T-helper 9 cell (primary cell): ENCODE results near the gene PRR18.

Experiments used
- DNase-seq: peaks from one replicate; pipeline ENCODE4 v3.0.0-alpha.2; 2020

PRR18 gene

GRCh38 chr6:166305562-166306117, 2.6 kb downstream of the PRR18 start:
- no peak for DNase-seq

GRCh38 chr6:166304106-166304505, 4.1 kb downstream of the PRR18 start:
- DNase-seq, result no peak

GRCh38 chr6:166301611-166302529, 6.3 kb downstream of the PRR18 start:
- DNase-seq, result no peak

- DNase-seq, result no peak
These were observed 7.7 kb downstream of the PRR18 start for GRCh38 chr6:166300357-166300987.

- no peak for DNase-seq
These were observed 10.6 kb downstream of the PRR18 start for GRCh38 chr6:166297606-166298005.

- no peak for DNase-seq
These were observed 11.9 kb downstream of the PRR18 start for GRCh38 chr6:166296035-166296883.

GRCh38 chr6:166293731-166294584, 14.2 kb downstream of the PRR18 start:
- no peak for DNase-seq

GRCh38 chr6:166289207-166290060, 18.8 kb downstream of the PRR18 start:
- DNase-seq, result no peak

- DNase-seq, result no peak
These were observed 21.3 kb downstream of the PRR18 start for GRCh38 chr6:166286839-166287271.

GRCh38 chr6:166285233-166285632, 23.0 kb downstream of the PRR18 start:
- DNase-seq, result no peak

- DNase-seq, result no peak
These were observed 23.6 kb downstream of the PRR18 start for GRCh38 chr6:166284640-166285039.

- DNase-seq, result no peak
These were observed 25.7 kb downstream of the PRR18 start for GRCh38 chr6:166282394-166283032.

- no peak for DNase-seq
These were observed 27.1 kb downstream of the PRR18 start for GRCh38 chr6:166281104-166281503.

- DNase-seq, result no peak
These were observed 28.9 kb downstream of the PRR18 start for GRCh38 chr6:166279393-166279679.

GRCh38 chr6:166278579-166279392, 29.4 kb downstream of the PRR18 start:
- DNase-seq, result no peak

- DNase-seq, result no peak
These were observed 30.2 kb downstream of the PRR18 start for GRCh38 chr6:166277892-166278578.

GRCh38 chr6:166277018-166277417, 31.2 kb downstream of the PRR18 start:
- DNase-seq, result no peak

- DNase-seq, result peak; percentile 80
These were observed 32.5 kb downstream of the PRR18 start for GRCh38 chr6:166275714-166276166.
